SK-N-SH treated with all-trans-retinoic acid at 6 μM for 48 hours (cell line): ENCODE data around the gene GATA6.

ENCODE experiments used
- ARNTL ChIP-seq: fragments of 450-650 bp; formaldehyde crosslinking; IDR thresholded peaks from 2 replicates; pipeline ENCODE4 v1.5.0; 2020; ENCODE audit warnings: low read depth, mild to moderate bottlenecking, moderate library complexity, borderline replicate concordance
- CREB5 ChIP-seq: fragments of 250-450 bp; sonication (Bioruptor Pico); IDR thresholded peaks from 2 replicates; pipeline ENCODE4 v1.5.1; 2020; ENCODE audit warnings: low read depth, mild to moderate bottlenecking, moderate library complexity
- OSR1 ChIP-seq: fragments of 250-450 bp; sonication (Bioruptor Pico); IDR thresholded peaks from 2 replicates; pipeline ENCODE4 v1.8.0; 2022; ENCODE audit warnings: moderate library complexity, mild to moderate bottlenecking, inconsistent platforms
- ZFP3 ChIP-seq: fragments of 250-450 bp; sonication (Bioruptor Pico); IDR thresholded peaks from 2 replicates; pipeline ENCODE4 v1.5.0; 2020; ENCODE audit warnings: mild to moderate bottlenecking, moderate library complexity
- ZFP30 ChIP-seq: fragments of 450-650 bp; formaldehyde crosslinking; IDR thresholded peaks from 2 replicates; pipeline ENCODE4 v1.5.0; 2022; ENCODE audit warnings: mild to moderate bottlenecking, moderate library complexity

DNA sequence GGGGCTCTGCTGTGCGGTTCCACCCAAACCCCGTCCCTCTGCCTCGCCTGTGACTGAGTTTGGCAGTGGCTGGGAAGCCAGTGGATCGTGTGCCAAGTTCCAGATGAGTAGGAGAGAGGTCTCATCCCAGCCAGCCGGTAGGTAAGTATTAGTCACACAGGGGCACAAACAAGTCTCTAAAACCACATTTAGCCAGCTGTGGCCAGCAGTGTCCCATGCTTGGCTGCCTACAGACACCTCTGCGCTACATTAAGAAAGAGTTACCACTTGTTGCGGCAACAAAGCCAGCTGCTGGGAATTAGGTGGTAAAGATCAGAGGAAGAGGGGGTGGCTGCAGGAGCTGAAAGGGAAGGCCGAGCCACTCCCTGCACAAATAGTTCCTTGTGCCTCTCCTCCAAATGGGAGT is 81.2 kb downstream of the GATA6 start:
- TF ChIP-seq OSR1 (CRISPR knock-in tag): no peak
- no peak for TF ChIP-seq ZFP30
- TF ChIP-seq ZFP3 (CRISPR knock-in tag): no peak
- TF ChIP-seq CREB5 (CRISPR knock-in tag): no peak
- TF ChIP-seq ARNTL: no peak
